ENCODE measurements around the gene LDHAL6B.

LDHAL6B gene

DNA sequence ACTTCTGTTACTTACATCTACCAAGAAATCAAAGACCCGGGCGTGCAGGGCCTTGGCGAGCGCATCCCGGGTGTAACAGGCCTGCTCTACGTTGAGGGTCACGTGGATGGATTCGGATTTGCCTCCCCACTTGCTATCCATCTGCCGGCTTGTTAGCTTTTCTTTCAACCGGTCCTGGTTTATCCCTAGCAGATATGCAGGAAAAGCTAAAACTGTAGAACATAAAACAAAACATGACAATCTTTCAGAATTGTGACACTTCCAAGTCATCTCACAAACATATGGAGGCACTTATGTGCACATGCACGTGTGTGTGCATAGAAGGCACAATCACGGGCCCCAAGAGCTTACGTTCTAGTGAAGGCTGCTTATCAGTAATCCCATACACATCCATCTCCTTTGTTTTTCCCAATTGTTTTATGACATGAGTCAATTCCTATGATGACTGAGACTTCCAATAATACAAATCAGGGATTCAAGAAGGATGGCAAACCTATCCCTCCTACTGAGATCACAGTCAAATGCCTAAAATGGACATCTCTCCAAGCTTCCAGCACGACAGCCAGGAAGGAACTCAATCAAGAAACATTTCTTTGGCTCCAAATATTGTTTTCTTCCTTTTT, 11.3 kb downstream of the LDHAL6B start:
- DNase-seq, result no peak

- no peak for DNase-seq
These were observed 12.1 kb downstream of the LDHAL6B start for GRCh38 chr15:59218710-59219109.

DNA sequence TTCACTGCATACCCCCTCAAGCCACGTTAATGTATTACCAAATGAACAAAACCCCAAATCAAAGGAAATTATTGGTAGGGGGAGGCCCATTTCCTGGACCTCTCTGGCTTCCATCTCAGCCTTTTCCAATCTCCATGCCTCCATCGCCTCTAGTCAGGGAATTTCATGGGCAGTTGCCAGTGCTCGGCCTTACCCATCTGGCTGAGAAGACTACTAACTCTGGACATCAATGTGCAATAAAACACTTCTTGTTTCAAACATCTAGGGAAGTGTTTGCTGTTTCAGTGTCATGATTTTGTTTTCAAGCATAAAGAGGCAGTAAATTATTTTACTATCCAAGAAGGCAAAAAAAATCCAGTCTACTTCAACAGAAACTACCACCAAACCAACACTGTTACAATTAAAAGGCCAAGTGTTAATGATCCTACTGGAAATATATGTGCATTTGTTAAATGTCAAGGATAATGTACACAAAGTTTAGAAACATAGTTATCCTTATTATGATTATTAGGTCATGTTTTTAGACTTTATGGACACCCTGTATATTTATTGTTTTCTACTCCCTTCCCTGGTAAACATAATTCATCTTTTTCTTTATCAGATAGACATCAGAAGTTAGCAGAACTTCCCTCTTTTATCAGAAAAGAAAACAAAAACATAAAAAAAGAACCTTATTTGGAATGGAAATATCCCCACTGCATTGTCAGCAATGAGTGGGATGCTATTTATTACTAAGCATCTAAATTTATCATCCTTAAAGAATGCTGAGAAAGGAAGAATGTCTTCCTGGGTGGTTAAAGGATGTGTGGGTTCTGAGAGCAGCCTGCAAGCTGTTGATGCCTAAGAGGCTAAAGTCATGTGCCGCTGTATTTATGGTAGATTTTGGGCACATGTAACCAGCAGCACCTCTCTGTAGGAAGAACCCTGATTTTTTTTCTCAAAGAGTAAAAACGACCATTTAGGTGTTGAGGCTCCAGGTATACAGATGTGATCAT, 15.2 kb downstream of the LDHAL6B start:
- DNase-seq, result peak in 1 of 56 donors; percentile 8

GRCh38 chr15:59222906-59223550, 16.4 kb downstream of the LDHAL6B start:
- no peak for DNase-seq

DNA sequence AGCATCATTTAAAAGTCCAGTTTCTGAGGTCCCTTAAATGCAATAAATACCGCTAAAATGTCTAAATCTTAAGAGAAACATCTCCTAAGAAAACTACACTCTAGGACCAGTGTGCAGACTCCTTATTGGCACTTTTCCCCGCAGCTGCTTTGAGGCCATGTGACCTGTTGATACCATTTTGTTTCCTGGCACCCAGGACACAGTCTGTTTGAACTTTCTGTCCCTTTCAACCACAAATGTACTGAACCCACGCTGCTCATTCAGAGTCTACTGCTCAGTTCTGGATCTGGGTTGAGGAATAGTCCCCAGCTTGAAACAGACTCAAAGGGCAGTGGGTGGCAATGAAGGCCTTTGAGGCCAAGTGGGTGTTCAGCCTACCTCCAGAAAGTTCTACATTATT, 17.1 kb downstream of the LDHAL6B start:
- peak in 1 of 56 donors; percentile 10 for DNase-seq

DNA sequence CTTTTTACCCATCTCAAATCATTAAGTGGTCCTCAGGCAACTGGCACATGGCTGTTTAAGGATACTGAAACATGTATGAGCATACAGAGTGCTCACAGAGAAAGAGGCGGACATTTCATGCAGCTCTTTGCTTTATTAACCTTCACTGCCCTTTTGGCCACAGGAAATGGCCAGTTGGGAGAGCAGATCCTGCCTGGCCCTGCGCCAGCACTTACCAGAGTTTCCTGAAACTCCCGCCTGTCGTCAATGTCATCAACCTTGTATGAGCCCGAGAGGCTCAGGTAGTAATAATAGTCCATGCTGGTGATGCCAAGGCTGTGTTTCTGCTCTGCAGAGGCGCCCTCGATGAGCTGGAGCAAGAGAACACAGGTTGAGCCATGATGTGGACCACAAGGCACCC, 17.8 kb downstream of the LDHAL6B start:
- no peak for DNase-seq

- no peak for DNase-seq
These were observed 20.4 kb downstream of the LDHAL6B start for GRCh38 chr15:59227021-59227420.

DNA sequence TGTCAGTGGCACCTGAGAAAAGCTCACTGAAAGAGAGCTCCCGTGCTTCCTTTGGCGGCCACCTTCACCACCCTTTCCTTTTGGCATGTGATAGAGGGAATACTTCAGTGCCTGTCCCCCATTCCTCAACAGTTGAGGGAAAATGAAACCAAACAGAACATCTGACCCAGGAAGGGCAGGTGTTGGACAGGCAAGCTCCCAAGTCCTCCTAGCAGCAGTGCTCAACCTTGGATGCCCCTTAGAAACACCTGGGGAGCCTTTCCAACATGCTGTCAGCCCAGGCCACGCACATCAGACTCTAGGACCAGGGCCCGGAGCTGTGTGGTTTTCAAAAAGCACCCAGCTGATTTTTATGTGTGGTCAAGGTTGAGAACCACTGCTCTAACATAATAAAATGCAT, 22.4 kb downstream of the LDHAL6B start:
- DNase-seq, result no peak

DNA sequence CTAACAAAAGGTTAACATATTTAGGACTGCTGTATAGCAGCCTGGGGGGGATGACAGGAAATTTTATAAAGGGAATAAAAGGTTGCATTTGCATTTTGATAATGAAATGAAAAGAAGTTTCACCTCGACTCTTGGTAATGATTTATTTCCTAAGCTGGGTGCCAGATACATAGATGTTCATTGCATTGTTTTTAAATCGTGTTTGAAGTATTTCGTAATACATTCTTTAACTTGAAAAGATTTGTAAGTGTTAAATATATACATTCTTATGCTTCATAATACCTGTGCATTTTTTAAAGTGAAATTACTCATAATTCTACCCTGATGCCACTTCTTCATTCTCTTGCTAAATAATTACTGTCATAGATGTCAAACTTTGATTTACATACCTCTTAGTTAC, 22.8 kb downstream of the LDHAL6B start:
- no peak for DNase-seq

DNA sequence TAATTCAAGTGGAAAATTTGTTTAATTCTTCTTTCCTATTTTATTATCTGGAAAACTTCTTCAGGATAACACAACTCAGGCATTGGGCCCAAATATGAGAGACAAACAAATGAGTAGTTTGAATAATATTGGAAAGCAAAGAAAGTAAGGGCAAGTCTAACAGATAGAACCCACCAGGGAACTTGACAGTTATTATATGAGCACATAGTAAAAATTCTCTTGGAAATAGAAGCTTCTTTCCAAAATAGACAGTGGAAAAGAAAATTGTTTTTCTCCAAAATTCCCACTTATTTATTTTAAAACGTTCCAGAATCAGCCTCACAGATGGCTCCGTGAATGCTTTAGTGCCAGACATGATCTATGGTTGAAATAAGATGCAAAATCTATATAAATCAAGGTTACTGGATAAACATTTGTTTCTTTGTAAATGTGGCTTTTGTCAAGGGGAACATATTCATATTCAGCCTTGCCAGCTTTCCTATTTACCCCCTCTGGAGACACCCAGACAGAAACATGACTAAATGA, 23.9 kb downstream of the LDHAL6B start:
- no peak for DNase-seq

- no peak for DNase-seq
These were observed 25.8 kb downstream of the LDHAL6B start for GRCh38 chr15:59232476-59232875.

DNA sequence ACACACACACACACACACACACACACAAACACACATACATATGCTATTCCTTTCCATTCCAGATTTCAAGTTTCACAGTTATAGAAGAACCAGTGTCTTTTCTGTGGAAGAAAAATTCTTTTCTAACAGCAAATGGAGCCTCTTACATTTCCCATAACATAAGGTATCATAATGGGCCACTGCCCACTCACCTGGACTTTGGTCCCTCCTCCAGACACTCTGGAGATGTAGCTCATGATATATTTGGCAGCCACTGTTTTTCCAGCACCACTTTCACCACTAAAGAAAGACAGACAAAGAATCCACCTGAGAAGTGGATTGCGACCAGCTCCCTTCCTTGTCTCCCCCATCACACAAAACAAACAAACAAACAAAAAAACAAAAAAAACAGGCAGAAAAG, 29.8 kb downstream of the LDHAL6B start:
- no peak for DNase-seq

- no peak for DNase-seq
These were observed 30.6 kb downstream of the LDHAL6B start for GRCh38 chr15:59237119-59237855.

GRCh38 chr15:59237924-59238331, 31.3 kb downstream of the LDHAL6B start:
- DNase-seq, result no peak

DNA sequence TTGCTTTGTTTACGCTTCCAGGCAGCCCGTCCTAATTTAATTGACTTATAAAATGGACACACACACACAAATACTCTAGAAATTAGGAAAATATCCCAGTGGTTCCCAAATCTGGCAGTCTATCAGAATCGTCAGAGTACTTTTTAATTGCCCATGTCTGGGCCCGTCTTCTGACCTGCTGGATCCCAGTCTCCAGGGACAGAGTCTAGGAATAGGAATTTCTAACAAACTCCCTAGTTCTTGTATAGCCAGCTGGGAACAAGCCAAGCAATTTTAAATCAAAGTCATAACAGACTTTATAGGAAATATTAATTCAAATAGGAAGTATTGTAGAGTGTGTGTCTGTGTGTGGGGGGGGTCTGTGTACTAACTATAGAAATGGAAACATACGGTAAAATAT, 33.4 kb downstream of the LDHAL6B start:
- no peak for DNase-seq

DNA sequence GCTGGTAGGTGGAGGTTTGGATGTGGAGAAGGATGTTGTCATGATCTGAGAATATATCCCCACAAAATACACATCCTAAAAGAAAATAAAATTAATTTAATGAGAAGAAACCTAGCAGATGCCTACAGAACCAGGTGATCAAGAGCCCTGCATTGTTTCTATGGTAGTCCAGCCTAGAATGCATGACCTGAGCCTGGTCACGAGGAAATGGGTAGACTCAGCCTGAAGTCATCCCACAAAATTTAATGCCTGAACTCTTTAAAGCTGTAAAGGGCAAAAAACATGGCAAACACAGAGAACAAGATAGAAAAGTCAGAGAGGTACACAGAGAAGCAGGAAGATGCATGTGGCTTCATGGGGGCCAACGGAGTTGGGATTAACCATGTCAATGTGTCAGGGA, 36.0 kb downstream of the LDHAL6B start:
- DNase-seq, result no peak

DNA sequence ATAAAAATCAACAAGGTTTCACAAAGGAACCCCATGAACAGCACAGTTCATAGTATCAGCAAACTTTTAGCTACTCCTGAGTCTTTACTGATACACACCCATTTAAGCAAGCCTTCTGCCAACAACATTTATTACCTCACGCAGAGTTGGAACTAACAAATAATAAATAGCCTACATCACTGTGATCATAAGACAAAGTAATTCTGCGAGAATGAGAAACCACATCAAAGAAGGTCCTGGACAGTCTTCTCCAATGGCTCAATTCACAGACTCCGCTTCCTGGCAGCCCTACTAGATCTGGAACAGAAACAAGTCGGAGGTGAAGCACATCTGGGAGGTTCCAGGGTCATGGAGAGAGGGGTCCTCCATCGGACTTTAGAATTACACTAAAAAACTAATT, 37.0 kb downstream of the LDHAL6B start:
- no peak for DNase-seq

DNA sequence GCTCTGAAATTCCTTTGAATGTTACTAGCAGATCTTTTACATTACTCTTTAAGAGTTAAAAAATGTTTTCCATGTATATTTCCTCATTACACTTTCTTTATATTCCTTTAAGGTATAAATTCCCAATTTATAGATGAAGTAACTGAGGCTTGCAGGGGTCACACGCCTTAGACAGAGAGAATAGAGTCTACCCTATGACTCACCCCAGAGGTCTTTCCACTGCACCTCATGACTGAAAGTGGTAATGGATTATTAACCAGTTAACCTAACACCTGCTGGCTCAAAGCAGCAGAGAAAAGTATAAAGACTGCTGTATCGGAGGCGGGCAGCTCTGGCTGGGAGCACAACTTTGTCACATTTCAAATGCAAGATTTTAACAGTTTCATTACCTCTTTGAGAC, 37.7 kb downstream of the LDHAL6B start:
- DNase-seq, result no peak

DNA sequence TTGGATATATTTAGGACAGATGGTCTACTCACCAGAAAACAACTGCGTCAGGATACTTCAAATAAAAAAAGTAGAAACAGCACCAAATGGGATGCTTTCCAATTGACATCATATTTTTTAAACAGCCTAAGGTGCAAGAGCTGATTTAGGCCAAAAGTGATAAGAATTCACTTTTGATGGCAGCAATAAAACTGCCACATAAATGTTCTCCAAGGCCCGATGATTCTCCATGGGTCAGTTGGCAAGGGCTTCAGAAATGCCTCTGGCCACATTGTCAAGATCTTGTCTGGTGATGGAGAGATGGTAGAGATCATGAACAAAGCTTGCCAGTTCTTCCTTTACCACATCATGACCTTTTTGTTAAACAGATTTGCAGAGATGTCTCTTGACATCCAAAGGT, 38.9 kb downstream of the LDHAL6B start:
- DNase-seq, result no peak

GRCh38 chr15:59247364-59247763, 40.7 kb downstream of the LDHAL6B start:
- peak in 36 of 56 donors; percentile 2 to 81 (median 34) for DNase-seq

DNA sequence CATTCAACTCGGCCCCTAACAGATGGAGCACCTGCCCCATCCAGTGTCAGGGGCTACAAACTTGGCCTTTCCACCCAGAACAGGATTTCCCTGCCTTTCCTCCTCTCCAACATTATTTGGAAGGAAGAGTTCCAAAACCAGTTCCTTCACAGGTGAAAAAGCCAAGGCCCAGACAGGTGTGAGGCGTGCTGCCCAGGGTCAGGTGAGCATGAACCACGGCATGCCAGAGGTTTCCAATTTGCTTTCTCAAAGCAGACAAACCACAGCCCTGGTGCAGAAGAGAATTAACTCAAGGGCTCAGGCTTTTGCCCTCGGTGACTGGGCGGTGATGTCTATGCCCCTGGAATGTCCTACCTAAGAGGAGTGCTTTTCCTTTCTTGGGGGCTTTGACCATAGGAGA, 43.2 kb downstream of the LDHAL6B start:
- no peak for DNase-seq

All from nucleus accumbens (tissue), 56 donors.